GM12864 (cell line): Measurements from ENCODE around the gene RAI2.

ENCODE experiments used
- DNase-seq: peaks from one replicate; pipeline ENCODE4 v3.0.0-alpha.2; 2011; ENCODE audit warnings: low read depth
- H3K4me3 ChIP-seq: 2 replicates; pipeline ENCODE4 v1.5.1; 2011; ENCODE audit warnings: mild to moderate bottlenecking, low read depth, low read length, control low read depth
- CTCF ChIP-seq: IDR thresholded peaks from 2 replicates; pipeline ENCODE4 v1.5.1; 2011; ENCODE audit warnings: low read depth, mild to moderate bottlenecking, moderate library complexity, low read length, control low read depth, inconsistent platforms; ENCODE audit errors: missing control alignments

The RAI2 gene

GRCh38 chrX:17846045-17846444, 15.1 kb downstream of the RAI2 start:
- DNase-seq, result no peak
- TF ChIP-seq CTCF, result no peak
- no peak overlapping the region for H3K4me3 ChIP-seq

- no peak overlapping the region for H3K4me3 ChIP-seq
- no peak for TF ChIP-seq CTCF
- DNase-seq, result no peak
Observed at GRCh38 chrX:17844236-17844635, 16.9 kb downstream of the RAI2 start.

GRCh38 chrX:17842769-17843525, 18.2 kb downstream of the RAI2 start:
- no peak overlapping the region for H3K4me3 ChIP-seq
- DNase-seq, result no peak

GRCh38 chrX:17839269-17839668, 21.8 kb downstream of the RAI2 start:
- no peak for TF ChIP-seq CTCF
- no peak for DNase-seq
- no peak overlapping the region for H3K4me3 ChIP-seq

More at GRCh38 chrX:17842769-17843525, 18.2 kb downstream of the RAI2 start:
- TF ChIP-seq CTCF, result no peak

GRCh38 chrX:17836830-17837229, 24.3 kb downstream of the RAI2 start:
- no peak for DNase-seq
- TF ChIP-seq CTCF, result no peak
- H3K4me3 ChIP-seq, result no peak overlapping the region

GRCh38 chrX:17833954-17834353, 27.1 kb downstream of the RAI2 start:
- TF ChIP-seq CTCF, result no peak
- DNase-seq, result no peak
- H3K4me3 ChIP-seq, result no peak overlapping the region

- DNase-seq, result no peak
- TF ChIP-seq CTCF, result no peak
Observed at GRCh38 chrX:17831255-17831654, 29.8 kb downstream of the RAI2 start.

More at GRCh38 chrX:17831255-17831654, 29.8 kb downstream of the RAI2 start:
- no peak overlapping the region for H3K4me3 ChIP-seq
